ENCODE data around the gene PNPLA8.
"Not testable (repeated sequence)": the region's sequence is repeated elsewhere in the genome, so short reads cannot be mapped to it uniquely, and the experiment has no call there.

Gene PNPLA8

GRCh38 chr7:108467391-108467790 lies 58.5 kb downstream of the PNPLA8 start:
- no peak for DNase-seq

GRCh38 chr7:108466322-108466721 lies 59.6 kb downstream of the PNPLA8 start:
- not testable (repeated sequence) for DNase-seq

GRCh38 chr7:108464743-108465142 lies 61.2 kb downstream of the PNPLA8 start:
- DNase-seq: no peak

- DNase-seq: no peak
These were observed 62.3 kb downstream of the PNPLA8 start for GRCh38 chr7:108463613-108464012.

GRCh38 chr7:108461840-108462239 lies 64.1 kb downstream of the PNPLA8 start:
- DNase-seq: no peak

- DNase-seq: no peak
These were observed 65.0 kb downstream of the PNPLA8 start for GRCh38 chr7:108460964-108461363.

- no peak for DNase-seq
These were observed 65.9 kb downstream of the PNPLA8 start for GRCh38 chr7:108459922-108460551.

GRCh38 chr7:108457871-108458270 lies 68.1 kb downstream of the PNPLA8 start:
- DNase-seq: no peak

- DNase-seq: no peak
These were observed 68.9 kb downstream of the PNPLA8 start for GRCh38 chr7:108456845-108457540.

GRCh38 chr7:108455998-108456677 lies 69.8 kb downstream of the PNPLA8 start, which contains the start of gene NRCAM:
Gene NRCAM, minus strand, starts transcription at chr7:108456436. Its CDS starts 216,372 bp downstream, at chr7:108240064.
- no peak for DNase-seq

- DNase-seq: no peak
These were observed 70.4 kb downstream of the PNPLA8 start for GRCh38 chr7:108455551-108455997.

- no peak for DNase-seq
These were observed 71.0 kb downstream of the PNPLA8 start for GRCh38 chr7:108454674-108455550.

GRCh38 chr7:108454317-108454673 lies 71.6 kb downstream of the PNPLA8 start:
- DNase-seq: no peak

GRCh38 chr7:108453320-108453719 lies 72.6 kb downstream of the PNPLA8 start:
- DNase-seq: no peak

GRCh38 chr7:108452707-108453106 lies 73.2 kb downstream of the PNPLA8 start:
- DNase-seq: no peak

GRCh38 chr7:108451296-108451848 lies 74.6 kb downstream of the PNPLA8 start:
- DNase-seq: no peak

- DNase-seq: no peak
These were observed 75.8 kb downstream of the PNPLA8 start for GRCh38 chr7:108450160-108450559.

- DNase-seq: no peak
These were observed 76.4 kb downstream of the PNPLA8 start for GRCh38 chr7:108449521-108449920.

- no peak for DNase-seq
These were observed 77.1 kb downstream of the PNPLA8 start for GRCh38 chr7:108448584-108449505.

- DNase-seq: no peak
These were observed 83.8 kb downstream of the PNPLA8 start for GRCh38 chr7:108442039-108442568.

GRCh38 chr7:108441392-108441955 lies 84.5 kb downstream of the PNPLA8 start:
- DNase-seq: no peak

All from activated CD4-positive, alpha-beta T cell treated with anti-CD3 and anti-CD28 coated beads, Interleukin-2, amount 50 U/mL, for 1 hour (primary cell).